CD8-positive, alpha-beta T cell (primary cell): ENCODE measurements around the gene FAM236A. TPM values are rescaled to one million over a fixed set of nuclear protein-coding genes. Genes with fewer than 3 reads are reported as not detected.

Source experiments
- total RNA-seq, 46 experiments: library from RNA in 2 of 46; stranded (reverse) in 2 of 46; gene quantifications; one replicate each; pipeline ENCODE4 v1.2.3 and lab custom pipeline; 2021 to 2026

Gene FAM236A
- total RNA-seq, 2 experiments from 2014 or later = not detected

Other genes starting within 250 kb of the FAM236A start
- gene PHKA1, start 223.9 kb upstream of the FAM236A start, total RNA-seq = under 1 TPM; 0.35 to 0.56 TPM
- gene DMRTC1B, start 161.3 kb upstream of the FAM236A start, total RNA-seq = under 1 TPM; 0.49 to 1.00 TPM
- not detected for gene FAM236B, start 155.5 kb upstream of the FAM236A start, total RNA-seq
- gene FAM236D, start 130.0 kb upstream of the FAM236A start, total RNA-seq = not detected
- gene FAM236C, start 25.6 kb upstream of the FAM236A start, total RNA-seq = not detected
- gene DMRTC1, start 5.6 kb downstream of the FAM236A start, total RNA-seq = under 1 TPM; 0.64 to 0.71 TPM
- not detected for gene PABPC1L2B, start 64.7 kb downstream of the FAM236A start, total RNA-seq
- gene PABPC1L2A, start 141.3 kb downstream of the FAM236A start, total RNA-seq = not detected